Osteoblast (primary cell): ENCODE data around the gene CROCC. TPM values are rescaled to one million over a fixed set of nuclear protein-coding genes. Genes with fewer than 3 reads are reported as not detected.
A peak's percentile ranks its signal among the peaks of the same experiment; 100 is the strongest.
"Not testable (repeated sequence)": the region's sequence is repeated elsewhere in the genome, so short reads cannot be mapped to it uniquely, and the experiment has no call there.

Source experiments
- DNase-seq: peaks from one replicate; pipeline ENCODE4 v3.0.0; 2011; ENCODE audit warnings: low spot score, mixed read lengths; ENCODE audit not compliant: insufficient read length; ENCODE audit errors: missing footprints
- H2AFZ ChIP-seq: 2 replicates; pipeline ENCODE4 v1.6.0; 2011; ENCODE audit warnings: mild to moderate bottlenecking, low read length
- H3K27ac ChIP-seq: 2 replicates; pipeline ENCODE4 v1.5.1; 2011; ENCODE audit warnings: mild to moderate bottlenecking, low read depth, low read length, moderate library complexity
- H3K27me3 ChIP-seq: 2 replicates; pipeline ENCODE4 v1.6.0; 2012; ENCODE audit warnings: mild to moderate bottlenecking, control low read depth, inconsistent platforms, low read length, moderate library complexity; ENCODE audit not compliant: insufficient read depth
- H3K36me3 ChIP-seq: 2 replicates; pipeline ENCODE4 v1.5.1; 2011; ENCODE audit warnings: mild to moderate bottlenecking, low read length, control low read depth, moderate library complexity; ENCODE audit not compliant: insufficient read depth
- H3K4me1 ChIP-seq: 2 replicates; pipeline ENCODE4 v1.5.1; 2011; ENCODE audit warnings: mild to moderate bottlenecking, low read length, control low read depth, moderate library complexity; ENCODE audit not compliant: insufficient read depth
- H3K4me2 ChIP-seq: 2 replicates; pipeline ENCODE4 v1.6.0; 2011; ENCODE audit warnings: mild to moderate bottlenecking, low read length; ENCODE audit not compliant: insufficient read depth
- H3K4me3 ChIP-seq: fragments of 200-600 bp; sonication (generic); 3 replicates; pipeline ENCODE4 v1.5.1; 2012; ENCODE audit warnings: mild to moderate bottlenecking, low read length, inconsistent platforms; ENCODE audit not compliant: insufficient read depth
- H3K79me2 ChIP-seq: 2 replicates; pipeline ENCODE4 v1.6.0; 2012; ENCODE audit warnings: mild to moderate bottlenecking, low read length, control low read depth, inconsistent platforms; ENCODE audit not compliant: insufficient read depth
- H3K9me3 ChIP-seq: 2 replicates; pipeline ENCODE4 v1.5.1; 2011; ENCODE audit warnings: low read depth, low read length, control low read depth
- H4K20me1 ChIP-seq: 2 replicates; pipeline ENCODE4 v1.6.0; 2012; ENCODE audit warnings: mild to moderate bottlenecking, low read length, control low read depth; ENCODE audit not compliant: insufficient read depth
- CTCF ChIP-seq: IDR thresholded peaks from 2 replicates; pipeline ENCODE4 v1.5.1; 2011; ENCODE audit warnings: mild to moderate bottlenecking, low read depth, low read length, moderate library complexity; ENCODE audit errors: extremely low read depth
- total RNA-seq: library from RNA; depleted of rRNA; stranded (reverse); fragments of >200 nt; gene quantifications from 2 replicates; pipeline ENCODE4 v1.2.3, GENCODE V29; 2012

The CROCC gene
- total RNA-seq, 1 donor = 20.3 TPM

GRCh38 chr1:16918371-16918770, 3.4 kb upstream of the CROCC start:
- peak; percentile 80 for DNase-seq

GRCh38 chr1:16918936-16919665, 2.6 kb upstream of the CROCC start:
- not testable (repeated sequence) for H3K4me3 ChIP-seq, H3K27ac ChIP-seq, H3K4me1 ChIP-seq, H3K9me3 ChIP-seq, H3K4me2 ChIP-seq, H3K27me3 ChIP-seq, H3K36me3 ChIP-seq, H2AFZ ChIP-seq, DNase-seq, H3K79me2 ChIP-seq
- H4K20me1 ChIP-seq = peaks cover 22% of the 10 kb centered on the region

More at GRCh38 chr1:16918371-16918770, 3.4 kb upstream of the CROCC start:
- H3K36me3 ChIP-seq = no peaks in the 10 kb centered on the region
- H3K79me2 ChIP-seq = peaks cover 9% of the 10 kb centered on the region
- H3K4me1 ChIP-seq = peaks cover 3% of the 10 kb centered on the region
- H3K27ac ChIP-seq = no peak overlapping the region
- H3K27me3 ChIP-seq = no peaks in the 10 kb centered on the region
- TF ChIP-seq CTCF = no peak
- no peak overlapping the region for H3K4me2 ChIP-seq
- H2AFZ ChIP-seq = no peak overlapping the region
- H3K4me3 ChIP-seq = no peak overlapping the region
- no peaks in the 10 kb centered on the region for H3K9me3 ChIP-seq
- H4K20me1 ChIP-seq = peaks cover 22% of the 10 kb centered on the region

GRCh38 chr1:16920951-16921350, 780 bp upstream of the CROCC start:
- no peak for TF ChIP-seq CTCF
- H3K4me2 ChIP-seq = no peak overlapping the region

GRCh38 chr1:16922466-16922865, 735 bp downstream of the CROCC start:
- TF ChIP-seq CTCF = no peak
- no peak overlapping the region for H2AFZ ChIP-seq
- no peaks in the 10 kb centered on the region for H3K4me1 ChIP-seq
- no peak overlapping the region for H3K4me2 ChIP-seq
- H3K27me3 ChIP-seq = no peaks in the 10 kb centered on the region
- no peak overlapping the region for H3K4me3 ChIP-seq
- peaks cover 29% of the 10 kb centered on the region for H4K20me1 ChIP-seq
- DNase-seq = peak; percentile 84
- no peaks in the 10 kb centered on the region for H3K36me3 ChIP-seq
- H3K27ac ChIP-seq = no peak overlapping the region
- peaks cover 9% of the 10 kb centered on the region for H3K79me2 ChIP-seq
- no peaks in the 10 kb centered on the region for H3K9me3 ChIP-seq

More at GRCh38 chr1:16920951-16921350, 780 bp upstream of the CROCC start:
- Histone ChIP-seq H3K79me2 (peaks cover 9% of the 10 kb centered on the region), H3K9me3 (no peaks in the 10 kb centered on the region), H3K36me3 (no peaks in the 10 kb centered on the region), H2AFZ (no peak overlapping the region), H3K4me3 (no peak overlapping the region), H3K4me1 (no peaks in the 10 kb centered on the region), H3K27me3 (no peaks in the 10 kb centered on the region), H3K27ac (no peak overlapping the region), H4K20me1 (peaks cover 24% of the 10 kb centered on the region)
- peak; percentile 68 for DNase-seq
